Superior temporal gyrus (tissue), 1 donor: Measurements from ENCODE around the gene DYNLRB1.
"Not testable (repeated sequence)": the region's sequence is repeated elsewhere in the genome, so short reads cannot be mapped to it uniquely, and the experiment has no call there.

ENCODE experiments used
- DNase-seq: peaks from one replicate; pipeline ENCODE4 v3.0.0-alpha.2; 2016; ENCODE audit errors: extremely low spot score

DYNLRB1 gene

DNA sequence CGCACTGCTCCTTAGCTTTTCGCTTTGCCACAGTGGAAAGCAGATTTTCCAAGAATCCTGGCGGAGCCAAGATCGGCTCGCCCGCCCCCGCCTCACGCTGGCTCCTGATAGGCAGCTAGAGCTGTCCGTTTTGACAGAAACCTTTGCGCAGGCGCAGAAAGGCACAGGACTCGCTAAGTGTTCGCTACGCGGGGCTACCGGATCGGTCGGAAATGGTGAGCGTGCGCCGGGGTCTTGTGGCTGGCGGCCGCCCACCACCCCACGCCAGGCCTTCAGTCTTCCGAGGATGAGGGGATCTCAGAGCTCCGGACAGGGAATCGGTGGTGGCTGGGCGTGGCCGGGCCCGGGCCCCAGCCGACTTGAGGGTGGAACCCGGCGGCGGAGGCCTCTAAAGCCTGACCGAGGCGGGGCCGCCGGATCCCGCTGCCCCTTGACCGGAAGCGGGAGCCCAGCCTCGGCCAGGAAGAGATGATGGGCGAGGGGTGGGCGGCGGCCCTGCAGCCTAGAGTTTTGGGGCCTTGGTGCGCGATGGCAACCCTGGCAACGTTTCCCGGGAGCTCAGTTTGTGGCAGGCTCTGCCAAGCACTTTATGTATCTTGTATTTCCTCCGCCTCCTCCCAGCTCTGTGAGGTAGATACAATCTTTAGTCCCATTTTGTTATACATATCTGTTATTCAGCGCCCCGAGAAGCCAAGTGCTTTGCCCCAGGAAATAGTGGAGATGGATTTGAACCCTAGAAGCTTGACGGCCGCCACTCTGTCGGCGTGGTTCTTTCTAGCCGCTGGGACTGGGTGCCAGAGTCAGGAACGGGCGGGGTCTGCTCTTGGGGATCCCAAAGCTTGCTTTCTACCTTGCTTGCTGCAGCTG lies at the start of gene DYNLRB1:
Gene DYNLRB1 (plus strand): TSS at position 176 of the 867 bp plus-strand sequence. CDS start 37 bp downstream, at position 213.
- DNase-seq, result peak; percentile 99

DNA sequence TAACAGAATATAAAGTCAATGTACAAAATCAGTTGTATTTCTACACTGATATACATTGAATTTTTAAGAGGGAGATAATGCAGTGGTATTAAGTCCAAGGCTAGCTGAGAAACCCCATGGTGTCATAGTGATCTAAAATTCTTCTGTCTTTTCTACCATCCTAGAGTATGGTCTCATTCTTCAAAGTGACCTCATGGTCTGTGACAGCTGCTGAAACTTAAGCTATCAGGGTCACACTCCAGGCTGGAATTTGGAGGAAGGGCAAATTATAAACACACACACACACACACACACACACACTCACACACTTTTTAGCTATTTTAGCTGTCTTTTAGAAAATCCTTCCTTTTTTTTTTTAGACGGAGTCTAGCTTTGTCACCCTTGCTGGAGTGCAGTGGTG lies 47.3 kb upstream of the DYNLRB1 start:
- no peak for DNase-seq

DNA sequence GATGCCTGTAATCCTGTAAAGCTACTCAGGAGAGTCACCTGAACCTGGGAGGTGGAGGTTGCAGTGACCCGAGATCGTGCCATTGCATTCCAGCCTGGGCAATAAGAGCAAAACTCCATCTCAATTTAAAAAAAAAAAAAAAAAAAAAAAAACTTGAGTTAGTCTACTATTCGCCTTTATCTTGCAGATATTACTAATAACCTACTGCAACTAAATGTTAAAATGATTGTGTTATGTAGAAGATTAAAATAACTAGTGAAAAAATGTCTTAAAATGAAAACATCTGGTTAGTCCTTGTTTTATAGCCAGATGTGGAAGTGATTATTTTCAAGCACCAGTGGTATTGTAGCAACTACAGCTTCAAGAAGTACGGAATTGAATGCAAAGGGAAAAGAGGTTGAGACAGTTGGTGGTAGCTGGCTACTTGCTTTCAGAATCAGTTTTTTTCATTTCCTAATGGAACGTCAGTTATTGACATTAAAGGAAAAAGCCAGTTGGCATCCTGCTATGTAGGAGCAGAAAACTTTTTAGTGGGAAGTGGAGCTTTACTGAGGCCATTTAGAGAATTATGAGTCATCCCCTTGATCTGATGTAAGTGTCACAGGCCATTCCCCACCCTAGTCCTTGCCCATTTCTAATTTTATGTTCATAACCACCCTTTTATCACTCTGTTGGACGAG lies 43.8 kb upstream of the DYNLRB1 start:
- no peak for DNase-seq

DNA sequence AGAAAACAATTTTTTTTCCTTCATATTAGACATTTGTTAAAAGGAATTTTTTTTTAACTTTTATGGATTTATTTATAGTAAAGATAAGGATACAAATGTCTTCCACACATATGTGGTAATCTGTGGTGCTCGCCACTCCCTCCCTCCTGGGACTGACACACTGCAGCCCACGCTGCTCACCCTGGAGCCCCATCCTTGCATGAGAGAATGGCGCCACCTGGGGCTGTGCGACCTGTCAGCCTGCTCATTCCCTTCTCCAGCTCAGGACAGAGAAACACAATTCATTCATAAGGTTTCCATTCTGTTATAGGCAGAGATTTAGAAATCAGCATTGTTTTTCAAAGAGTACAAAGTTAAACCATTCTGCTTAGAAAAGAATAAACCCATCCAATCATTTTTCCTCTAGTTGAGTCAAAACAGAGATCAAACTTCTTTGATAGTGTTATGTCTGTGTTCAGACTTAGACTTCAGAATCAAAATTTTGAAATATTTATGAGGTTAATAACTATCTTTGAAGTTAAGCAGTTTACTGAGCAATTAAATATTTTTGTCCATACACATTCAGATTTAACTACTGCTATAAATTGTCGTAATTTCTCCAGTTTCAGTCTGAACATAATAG lies 42.8 kb upstream of the DYNLRB1 start:
- peak; percentile 58 for DNase-seq

DNA sequence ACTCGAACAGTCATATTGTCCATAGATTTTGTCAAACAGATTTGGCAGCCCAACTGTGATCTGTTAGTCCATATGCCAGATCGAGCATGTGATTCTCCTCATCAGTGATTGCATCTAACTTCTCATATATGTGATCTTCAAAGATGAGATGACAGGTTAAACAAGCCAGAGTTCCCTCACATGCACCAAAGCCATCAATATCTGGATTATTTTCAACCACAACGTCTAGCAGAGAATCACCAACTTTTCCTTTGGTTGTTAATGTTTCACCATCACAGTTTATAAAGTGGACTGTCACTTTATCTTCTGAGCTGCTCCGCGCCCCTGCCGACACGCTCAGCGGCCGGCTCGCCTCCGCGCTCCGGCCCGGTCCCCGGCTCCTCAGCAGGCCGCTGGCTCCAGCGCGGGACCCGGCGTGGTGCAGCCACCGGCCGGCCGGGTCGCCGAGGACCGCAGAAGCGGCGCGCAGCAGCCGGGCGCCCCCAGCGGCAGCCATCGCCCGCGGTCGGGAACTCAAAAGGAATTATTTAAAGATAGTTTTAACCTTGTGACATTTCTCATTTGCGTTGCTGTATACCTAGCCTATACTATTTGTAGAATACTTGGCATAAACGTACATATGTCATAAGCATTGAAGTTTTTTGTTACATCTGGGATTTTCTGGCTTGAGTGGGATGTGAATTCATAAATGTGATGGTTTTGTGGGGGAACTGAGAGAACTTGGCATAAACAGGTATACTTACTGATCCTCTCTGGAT lies 40.1 kb upstream of the DYNLRB1 start:
- peak; percentile 65 for DNase-seq

DNA sequence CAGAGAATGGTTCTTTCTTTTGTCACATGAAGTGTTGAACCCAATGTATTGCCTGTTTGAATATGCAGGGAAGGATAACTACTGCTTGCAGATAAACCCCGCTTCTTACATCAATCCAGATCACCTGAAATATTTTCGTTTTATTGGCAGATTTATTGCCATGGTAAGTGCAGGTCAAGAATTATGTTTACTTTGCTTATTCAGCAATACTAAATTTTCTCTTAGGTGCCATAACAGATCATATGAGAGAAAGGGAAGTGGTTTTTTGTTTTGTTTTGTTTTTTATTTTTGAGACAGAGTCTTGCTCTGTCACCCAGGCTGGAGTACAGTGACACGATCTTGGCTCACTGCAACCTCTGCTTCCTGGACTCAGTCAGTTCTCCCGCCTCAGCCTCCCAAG lies 36.6 kb upstream of the DYNLRB1 start:
- DNase-seq, result no peak

DNA sequence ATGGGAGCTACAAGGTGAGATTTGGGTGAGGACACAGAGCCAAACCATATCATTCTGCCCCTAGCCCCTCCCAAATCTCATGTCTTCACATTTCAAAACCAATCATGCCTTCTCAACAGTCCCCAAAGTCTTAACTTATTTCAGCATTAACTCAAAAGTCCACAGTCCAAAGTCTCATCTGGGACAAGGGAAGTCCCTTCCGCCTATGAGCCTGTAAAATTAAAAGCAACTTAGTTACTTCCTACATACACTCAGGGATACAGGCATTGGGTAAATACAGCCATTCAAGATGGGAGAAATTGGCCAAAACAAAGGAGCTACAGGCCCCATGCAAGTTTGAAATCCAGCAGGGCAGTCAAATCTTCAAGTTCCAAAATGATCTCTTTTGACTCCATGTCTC lies 34.1 kb upstream of the DYNLRB1 start:
- not testable (repeated sequence) for DNase-seq

DNA sequence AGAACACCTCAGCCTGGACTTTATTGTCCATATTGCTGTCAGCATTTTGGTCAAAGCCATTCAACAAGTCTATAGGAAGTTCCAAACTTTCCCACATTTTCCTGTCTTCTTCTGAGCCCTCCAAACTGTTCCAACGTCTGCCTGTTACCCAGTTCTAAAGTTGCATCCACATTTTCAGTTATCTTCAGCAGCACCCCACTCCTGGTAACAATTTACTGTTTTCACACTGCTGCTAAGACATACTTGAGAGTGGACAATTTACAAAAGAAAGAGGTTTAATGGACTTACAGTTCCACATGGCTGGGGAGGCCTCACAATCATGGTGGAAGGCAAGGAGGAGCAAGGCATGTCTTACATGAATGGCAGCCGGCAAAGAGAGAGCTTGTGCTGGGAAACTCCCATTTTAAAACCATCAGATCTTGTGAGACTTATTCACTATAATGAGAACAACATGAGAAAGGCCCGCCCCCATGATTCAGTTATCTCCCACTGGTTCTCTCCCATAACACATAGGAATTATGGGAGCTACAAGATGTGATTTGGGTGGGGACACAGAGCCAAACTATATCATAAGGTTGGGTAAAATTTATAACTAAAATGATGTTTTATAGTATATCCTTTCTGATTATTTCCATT lies 32.5 kb upstream of the DYNLRB1 start:
- DNase-seq, result not testable (repeated sequence)

DNA sequence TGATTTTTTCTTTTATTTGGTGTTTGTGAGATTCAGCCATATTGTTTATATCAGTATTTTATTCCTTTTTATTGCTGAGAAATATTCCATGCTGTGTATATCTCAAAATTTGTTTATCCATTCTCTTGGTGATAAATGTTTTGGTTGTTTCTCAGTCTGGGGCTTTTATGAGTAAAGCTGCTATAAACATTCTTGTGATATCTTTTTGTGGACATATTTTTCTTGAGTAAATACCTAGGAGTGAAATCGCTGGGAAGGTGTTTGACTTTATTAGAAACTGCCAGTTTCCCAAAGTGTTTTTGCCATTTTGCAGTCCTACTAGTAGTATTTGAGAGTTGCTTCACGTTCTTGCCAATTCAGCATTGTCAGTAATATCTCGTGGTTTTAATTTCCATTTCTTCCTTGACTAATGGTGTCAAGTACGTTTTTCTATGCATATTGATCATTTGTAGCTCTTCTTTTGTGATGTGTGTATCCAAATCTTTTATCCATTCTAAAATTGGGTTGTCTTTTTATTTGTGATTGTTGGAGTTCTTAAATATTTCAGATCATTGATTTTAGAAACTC lies 31.1 kb upstream of the DYNLRB1 start:
- DNase-seq, result no peak

DNA sequence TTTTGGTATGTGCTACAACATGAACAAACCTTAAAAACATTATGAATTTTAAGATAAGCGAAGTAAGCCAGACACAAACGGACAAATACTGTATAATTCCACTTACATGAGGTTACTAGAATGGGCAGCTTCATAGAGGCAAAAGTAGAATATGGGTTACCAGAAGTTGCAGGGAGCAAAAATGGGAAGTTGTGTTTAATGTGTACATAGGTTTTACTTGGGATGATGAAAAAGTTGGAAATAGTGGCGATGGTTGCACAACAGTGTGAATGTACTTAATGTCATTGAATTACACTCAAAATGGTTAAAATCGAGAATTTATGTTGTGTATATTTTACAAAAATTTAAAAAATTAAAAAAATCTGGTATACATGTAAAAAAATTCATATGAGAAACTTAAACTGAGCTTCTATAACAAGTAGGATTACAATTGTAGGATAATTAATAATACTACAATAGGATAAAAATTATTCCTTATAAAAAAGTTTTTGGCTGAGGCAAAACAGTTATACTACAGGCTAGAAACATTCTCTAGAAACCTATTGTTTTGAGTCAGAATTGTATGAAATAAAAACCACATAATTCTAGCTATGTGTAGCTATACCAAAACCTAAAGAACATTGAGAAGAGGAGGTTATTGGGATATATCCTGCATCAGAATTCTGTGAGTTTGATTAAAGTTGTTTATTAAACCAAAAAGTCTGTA lies 24.8 kb upstream of the DYNLRB1 start:
- no peak for DNase-seq

DNA sequence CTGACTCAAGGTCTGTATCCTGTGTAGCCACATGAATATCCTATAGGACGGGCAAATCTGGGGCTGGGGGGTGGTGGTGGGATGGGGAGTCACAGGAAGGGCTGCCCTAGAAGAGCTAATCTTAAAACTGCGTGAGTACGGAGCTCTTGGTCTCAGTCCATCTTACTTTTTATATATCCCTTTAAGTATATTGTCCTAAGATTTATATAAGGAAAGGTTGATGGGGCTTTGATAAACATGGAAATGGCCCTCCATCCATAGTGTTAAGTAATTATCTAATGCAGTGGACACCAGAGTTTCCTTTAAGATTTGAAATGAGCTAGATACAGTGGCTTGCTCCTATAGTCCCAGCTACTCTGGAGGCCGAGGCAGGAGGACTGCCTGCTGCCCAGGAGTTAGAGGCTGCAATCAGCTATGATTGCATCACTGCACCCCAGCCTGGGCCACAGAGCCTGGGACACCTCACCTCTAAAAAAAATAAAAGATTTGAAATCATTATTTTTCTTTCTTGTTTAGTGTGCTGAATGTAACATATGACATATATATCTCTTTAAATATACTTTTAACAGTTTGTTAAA lies 24.2 kb upstream of the DYNLRB1 start:
- DNase-seq, result no peak

DNA sequence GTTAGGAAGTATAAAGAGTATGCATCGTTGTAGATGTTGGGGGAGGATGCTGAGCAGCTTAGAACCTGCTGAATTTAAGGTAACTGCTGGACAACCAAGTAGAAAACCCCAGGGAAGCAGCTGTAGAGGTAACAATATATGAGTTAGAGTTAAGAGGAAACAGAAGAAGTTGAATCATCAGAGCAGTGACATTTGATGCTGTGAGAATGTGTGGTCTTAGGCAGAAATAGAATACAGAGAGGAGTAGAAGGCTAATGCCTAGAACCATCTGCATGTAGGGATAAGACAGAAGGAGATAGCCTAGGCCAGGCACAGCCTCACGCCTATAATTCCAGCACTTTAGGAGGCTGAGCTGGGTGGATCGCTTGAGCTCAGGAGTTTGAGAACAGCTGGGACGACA lies 22.6 kb upstream of the DYNLRB1 start:
- no peak for DNase-seq

DNA sequence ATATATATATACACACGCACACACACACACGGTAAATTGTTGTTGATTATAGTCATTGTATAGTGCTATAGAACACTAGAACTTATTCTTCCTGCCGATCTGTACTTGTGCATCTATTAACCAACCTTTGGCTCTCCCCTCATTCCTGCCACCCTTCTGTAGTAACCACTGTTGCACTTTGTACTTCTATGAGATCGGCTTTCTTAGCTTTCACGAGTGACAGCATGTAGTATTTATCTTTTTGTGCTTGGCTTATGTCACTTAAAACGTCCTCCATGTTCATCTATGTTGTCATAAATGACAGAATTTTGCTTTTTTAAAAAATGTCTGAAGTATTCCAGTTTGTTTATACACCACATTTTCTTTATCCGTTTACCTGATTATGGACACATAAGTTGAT lies 20.9 kb upstream of the DYNLRB1 start:
- no peak for DNase-seq

DNA sequence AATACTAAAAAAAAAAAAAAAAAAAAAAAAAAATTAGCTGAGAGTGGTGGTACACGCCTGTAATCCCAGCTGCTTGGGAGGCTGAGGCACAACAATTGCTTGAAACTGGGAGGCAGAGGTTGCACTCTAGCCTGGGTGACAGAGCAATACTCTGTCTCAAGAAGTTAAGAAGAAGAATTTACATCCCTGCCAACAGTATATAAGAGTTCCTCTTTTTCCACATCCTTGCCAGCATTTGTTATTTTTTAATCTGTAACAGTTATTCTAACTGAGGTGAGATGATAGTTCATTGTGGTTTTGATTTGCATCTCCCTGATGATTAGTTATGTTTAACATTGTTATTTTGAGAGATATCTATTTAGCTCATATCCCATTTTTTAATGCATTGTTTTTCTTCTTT lies 20.3 kb upstream of the DYNLRB1 start:
- no peak for DNase-seq

DNA sequence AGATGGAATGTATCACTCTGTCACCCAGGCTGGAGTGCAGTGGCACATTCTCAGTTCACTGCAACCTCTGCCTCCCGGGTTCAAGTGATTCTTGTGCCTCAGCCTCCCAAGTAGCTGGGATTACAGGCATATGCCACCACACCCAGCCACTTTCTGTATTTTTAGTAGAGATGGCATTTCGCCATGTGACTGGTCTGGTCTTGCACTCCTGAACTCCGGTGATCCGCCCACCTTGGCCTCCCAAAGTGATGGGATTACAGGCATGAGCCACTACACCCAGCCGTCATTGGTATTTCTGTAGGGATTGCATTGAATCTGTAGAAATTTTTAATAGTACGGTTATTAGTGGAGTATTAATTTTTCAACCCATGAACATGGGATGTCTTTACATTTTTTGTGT lies 18.6 kb upstream of the DYNLRB1 start:
- not testable (repeated sequence) for DNase-seq

DNA sequence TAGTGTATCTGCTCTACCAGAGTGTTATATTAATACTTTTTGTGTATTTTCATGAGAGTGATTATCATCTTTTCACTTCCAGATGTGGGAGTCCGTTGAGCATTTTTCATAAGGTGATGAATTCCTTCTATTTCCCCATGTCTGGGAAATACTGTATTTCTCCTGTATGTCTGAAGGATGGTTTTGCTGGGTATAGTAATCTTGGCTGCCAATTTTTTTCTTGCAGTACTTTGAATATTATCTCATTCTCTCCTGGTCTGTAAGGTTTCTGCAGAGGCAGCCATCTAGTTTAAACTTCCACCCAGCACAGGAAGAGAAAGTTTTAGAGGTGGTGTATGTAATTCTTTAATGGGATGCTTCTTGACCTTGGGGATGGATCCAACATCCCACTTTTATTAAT lies 15.4 kb upstream of the DYNLRB1 start:
- DNase-seq, result no peak

DNA sequence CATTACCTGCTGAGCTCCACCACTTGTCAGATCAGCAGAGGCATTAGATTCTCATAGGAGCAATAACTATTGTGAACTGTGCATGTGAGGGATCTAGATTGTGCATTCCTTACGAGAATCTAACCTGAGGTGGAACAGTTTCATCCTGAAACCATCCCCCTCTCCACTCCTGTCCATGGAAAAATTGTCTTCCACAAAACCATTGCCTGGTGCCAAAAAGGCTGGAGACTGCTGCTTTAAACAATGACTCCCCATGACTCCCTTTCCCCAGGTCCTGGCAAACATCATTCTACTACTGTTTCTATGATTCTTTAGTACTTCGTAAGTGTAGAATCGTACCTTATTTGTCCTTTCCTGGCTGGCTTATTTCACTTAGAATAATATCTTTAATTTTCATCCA lies 9.7 kb upstream of the DYNLRB1 start:
- DNase-seq, result no peak

DNA sequence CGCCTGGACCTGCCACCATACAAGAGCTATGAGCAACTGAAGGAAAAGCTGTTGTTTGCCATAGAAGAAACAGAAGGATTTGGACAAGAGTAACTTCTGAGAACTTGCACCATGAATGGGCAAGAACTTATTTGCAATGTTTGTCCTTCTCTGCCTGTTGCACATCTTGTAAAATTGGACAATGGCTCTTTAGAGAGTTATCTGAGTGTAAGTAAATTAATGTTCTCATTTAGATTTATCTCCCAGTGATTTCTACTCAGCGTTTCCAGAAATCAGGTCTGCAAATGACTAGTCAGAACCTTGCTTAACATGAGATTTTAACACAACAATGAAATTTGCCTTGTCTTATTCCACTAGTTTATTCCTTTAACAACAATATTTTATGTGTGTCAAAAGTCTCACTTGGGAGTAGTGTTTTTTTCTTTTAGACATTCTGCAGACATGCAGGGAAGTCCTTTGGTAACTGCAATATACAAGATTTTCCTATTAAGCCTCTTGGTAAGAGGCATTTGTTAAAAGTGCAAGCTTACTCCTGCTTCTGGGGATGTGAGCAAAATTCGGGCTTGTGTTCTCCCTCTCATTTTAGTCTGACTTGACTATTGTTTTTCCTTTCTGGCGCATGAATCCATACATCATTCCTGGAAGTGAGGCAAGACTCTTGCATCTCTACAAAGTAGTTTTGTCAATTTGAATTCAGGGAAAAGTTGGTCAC lies 8.4 kb upstream of the DYNLRB1 start:
- DNase-seq, result peak; percentile 36

DNA sequence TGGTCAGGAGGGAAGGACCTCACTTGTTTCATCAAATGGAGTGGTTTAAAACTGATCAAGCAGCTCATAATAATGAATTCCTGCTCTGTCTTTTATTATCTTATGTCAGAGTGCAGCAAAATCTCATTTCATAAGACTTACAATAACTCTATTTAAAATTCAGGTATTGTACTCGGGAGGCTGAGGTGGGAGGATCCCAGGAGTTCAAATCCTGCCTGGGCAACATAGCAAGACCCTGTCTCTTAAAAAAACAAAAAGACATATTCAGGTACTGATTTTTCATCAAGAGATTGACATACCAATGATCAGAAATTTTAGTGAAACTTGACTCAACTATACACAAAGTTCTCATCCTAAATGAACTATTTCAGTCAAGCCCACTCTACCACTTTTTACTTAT lies 5.6 kb upstream of the DYNLRB1 start:
- DNase-seq, result no peak

DNA sequence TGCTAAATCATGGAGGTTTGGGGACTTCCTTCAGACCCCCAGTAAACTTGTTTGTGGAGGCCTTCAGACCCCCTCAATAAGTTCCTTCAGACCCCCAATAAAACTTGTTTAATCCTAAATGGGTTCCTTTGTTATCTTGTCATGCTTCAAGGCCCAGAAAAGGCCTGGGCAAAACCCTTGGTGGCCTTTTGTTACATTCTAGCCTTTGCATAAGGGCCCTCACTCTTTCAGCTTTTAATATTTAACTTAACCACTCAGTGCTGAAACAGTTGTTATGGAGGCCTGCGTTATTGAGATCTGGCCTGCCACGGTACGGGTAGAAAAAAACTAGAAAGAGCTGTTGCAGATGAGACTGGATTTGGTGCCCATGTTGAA lies 4.3 kb upstream of the DYNLRB1 start:
- no peak for DNase-seq
